HG03025 (cell line): ENCODE measurements around the gene IARS1.

Source experiments
- ATAC-seq: cut with Tn5 transposase; IDR thresholded peaks from one replicate; pipeline ENCODE4 v1.9.1; 2021; ENCODE audit warnings: mild to moderate bottlenecking, moderate library complexity; ENCODE audit not compliant: unreplicated experiment, low FRiP score

Gene IARS1

GRCh38 chr9:92297611-92298010 lies 4.1 kb upstream of the IARS1 start:
- ATAC-seq = no peak

- no peak for ATAC-seq
Observed at GRCh38 chr9:92295827-92296258, 2.3 kb upstream of the IARS1 start.

- no peak for ATAC-seq
Observed at GRCh38 chr9:92295240-92295790, 1.8 kb upstream of the IARS1 start.

GRCh38 chr9:92294297-92294676 lies 790 bp upstream of the IARS1 start:
- no peak for ATAC-seq

GRCh38 chr9:92293075-92293354 lies 482 bp downstream of the IARS1 start:
- ATAC-seq = no peak

- no peak for ATAC-seq
Observed at GRCh38 chr9:92292338-92293074, 991 bp downstream of the IARS1 start.

GRCh38 chr9:92291577-92291976 lies 1.9 kb downstream of the IARS1 start:
- no peak for ATAC-seq

GRCh38 chr9:92290785-92291429 lies 2.6 kb downstream of the IARS1 start:
- no peak for ATAC-seq

- no peak for ATAC-seq
Observed at GRCh38 chr9:92289708-92290390, 3.6 kb downstream of the IARS1 start.

- no peak for ATAC-seq
Observed at GRCh38 chr9:92279302-92279701, 14.2 kb downstream of the IARS1 start.

GRCh38 chr9:92278110-92278509 lies 15.4 kb downstream of the IARS1 start:
- ATAC-seq = no peak

- no peak for ATAC-seq
Observed at GRCh38 chr9:92276331-92277032, 17.0 kb downstream of the IARS1 start.

- no peak for ATAC-seq
Observed at GRCh38 chr9:92275541-92275940, 18.0 kb downstream of the IARS1 start.

- no peak for ATAC-seq
Observed at GRCh38 chr9:92270511-92270910, 23.0 kb downstream of the IARS1 start.

GRCh38 chr9:92266486-92266885 lies 27.0 kb downstream of the IARS1 start:
- no peak for ATAC-seq

- no peak for ATAC-seq
Observed at GRCh38 chr9:92265154-92265553, 28.3 kb downstream of the IARS1 start.

GRCh38 chr9:92263131-92263530 lies 30.4 kb downstream of the IARS1 start:
- no peak for ATAC-seq

- ATAC-seq = no peak
Observed at GRCh38 chr9:92257327-92257726, 36.2 kb downstream of the IARS1 start.

GRCh38 chr9:92254381-92255337 lies 38.8 kb downstream of the IARS1 start:
- no peak for ATAC-seq

- no peak for ATAC-seq
Observed at GRCh38 chr9:92253656-92254055, 39.8 kb downstream of the IARS1 start.
